Skeletal muscle tissue (tissue), 4 donors: ENCODE measurements around the gene ISX. TPM values are rescaled to one million over a fixed set of nuclear protein-coding genes. Genes with fewer than 3 reads are reported as not detected.
"Not testable (repeated sequence)": the region's sequence is repeated elsewhere in the genome, so short reads cannot be mapped to it uniquely, and the experiment has no call there.

ENCODE experiments used
- H3K27ac ChIP-seq: one replicate; pipeline ENCODE4 v1.7.0; 2013; ENCODE audit warnings: mild to moderate bottlenecking, low read depth, low read length, inconsistent platforms
- H3K27me3 ChIP-seq, 3 donors: one replicate each; pipeline ENCODE4 v1.7.0; 2013; ENCODE audit warnings: low read length in 3 of 3; ENCODE audit not compliant: control insufficient read depth in 3 of 3, insufficient read depth in 3 of 3
- H3K36me3 ChIP-seq, 3 donors: one replicate each; pipeline ENCODE4 v1.7.0; 2013; ENCODE audit warnings: low read length in 3 of 3; ENCODE audit not compliant: control insufficient read depth in 3 of 3, insufficient read depth in 3 of 3
- H3K4me1 ChIP-seq, 3 donors: one replicate each; pipeline ENCODE4 v1.7.0; 2013; ENCODE audit warnings: low read length in 3 of 3, mild to moderate bottlenecking in 3 of 3; ENCODE audit not compliant: control insufficient read depth in 3 of 3, insufficient read depth in 3 of 3
- H3K4me3 ChIP-seq, 3 donors: one replicate each; pipeline ENCODE4 v1.7.0; 2013; ENCODE audit warnings: low read length in 3 of 3
- H3K9ac ChIP-seq, 3 donors: one replicate each; pipeline ENCODE4 v1.7.0; 2013; ENCODE audit warnings: low read length in 3 of 3, mild to moderate bottlenecking in 3 of 3, moderate library complexity in 2 of 3, low read depth in 1 of 3
- H3K9me3 ChIP-seq, 3 donors: one replicate each; pipeline ENCODE4 v1.7.0; 2013; ENCODE audit warnings: low read length in 3 of 3; ENCODE audit not compliant: control insufficient read depth in 3 of 3
- total RNA-seq: library from RNA; depleted of rRNA; stranded (reverse); fragments of >200 nt; gene quantifications from one replicate; pipeline ENCODE4 v1.2.3, GENCODE V29; 2014
- donor health status: Osteomylitis.

ISX gene
- total RNA-seq: not detected

DNA sequence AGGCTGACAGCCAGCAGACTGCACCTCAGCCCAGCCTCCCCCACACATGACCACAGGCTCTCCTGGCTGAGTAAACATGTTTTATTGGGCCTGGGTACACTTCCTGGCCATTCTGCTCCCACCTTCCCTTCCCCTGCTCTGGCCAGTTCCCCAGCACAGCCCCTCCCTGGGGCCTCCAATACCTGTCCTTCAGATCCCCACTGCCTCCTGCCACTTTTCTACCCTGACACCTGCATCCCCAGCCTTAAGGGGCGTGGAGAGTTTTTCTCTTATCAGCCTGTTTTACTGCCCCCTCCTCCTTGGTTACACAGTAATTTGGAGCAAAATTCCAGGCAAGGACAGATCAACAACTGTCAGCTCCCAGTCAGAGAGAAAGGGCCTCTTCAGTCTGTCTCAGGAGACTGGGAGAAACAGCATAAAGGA, at the start of gene ISX:
TSS of gene ISX (plus strand) at position 363 of the 423 bp plus-strand sequence. CDS start 930 bp downstream, outside the sequence.
- H3K4me1 ChIP-seq: no peaks in the 10 kb centered on the region
- no peak within 1 kb of the TSS for H3K27ac ChIP-seq
- no peaks in the 10 kb centered on the region for H3K9me3 ChIP-seq
- H3K27me3 ChIP-seq: peaks cover 0 to 4% (median 0%) of the 10 kb centered on the region in 3 donors
- no peak within 1 kb of the TSS for H3K9ac ChIP-seq
- no peak within 1 kb of the TSS for H3K4me3 ChIP-seq
- H3K36me3 ChIP-seq: no peaks in the 10 kb centered on the region

- no peaks in the 10 kb centered on the region for H3K36me3 ChIP-seq
- H3K9me3 ChIP-seq: peaks cover 0 to 3% (median 2%) of the 10 kb centered on the region in 3 donors
Measured at GRCh38 chr22:35016909-35017308, 49.0 kb upstream of the ISX start.

GRCh38 chr22:35018995-35019394, 47.0 kb upstream of the ISX start:
- Histone ChIP-seq H3K4me3 (no peak overlapping the region), H3K9me3 (peaks cover 0 to 3% (median 2%) of the 10 kb centered on the region in 3 donors), H3K36me3 (no peaks in the 10 kb centered on the region), H3K27ac (no peak overlapping the region), H3K27me3 (peaks cover 7 to 27% (median 16%) of the 10 kb centered on the region in 3 donors), H3K9ac (no peak overlapping the region), H3K4me1 (no peaks in the 10 kb centered on the region)

More at GRCh38 chr22:35016909-35017308, 49.0 kb upstream of the ISX start:
- H3K27ac ChIP-seq: no peak overlapping the region
- H3K4me1 ChIP-seq: no peaks in the 10 kb centered on the region
- H3K4me3 ChIP-seq: no peak overlapping the region
- H3K9ac ChIP-seq: no peak overlapping the region
- peaks cover 0 to 20% (median 9%) of the 10 kb centered on the region in 3 donors for H3K27me3 ChIP-seq

- H3K4me3 ChIP-seq: no peak overlapping the region
- peaks cover 7 to 31% (median 20%) of the 10 kb centered on the region in 3 donors for H3K27me3 ChIP-seq
- no peak overlapping the region for H3K9ac ChIP-seq
- no peaks in the 10 kb centered on the region for H3K4me1 ChIP-seq
- no peaks in the 10 kb centered on the region for H3K36me3 ChIP-seq
- H3K27ac ChIP-seq: no peak overlapping the region
- H3K9me3 ChIP-seq: peaks cover 0 to 3% (median 0%) of the 10 kb centered on the region in 3 donors
Measured at GRCh38 chr22:35020517-35020916, 45.4 kb upstream of the ISX start.

DNA sequence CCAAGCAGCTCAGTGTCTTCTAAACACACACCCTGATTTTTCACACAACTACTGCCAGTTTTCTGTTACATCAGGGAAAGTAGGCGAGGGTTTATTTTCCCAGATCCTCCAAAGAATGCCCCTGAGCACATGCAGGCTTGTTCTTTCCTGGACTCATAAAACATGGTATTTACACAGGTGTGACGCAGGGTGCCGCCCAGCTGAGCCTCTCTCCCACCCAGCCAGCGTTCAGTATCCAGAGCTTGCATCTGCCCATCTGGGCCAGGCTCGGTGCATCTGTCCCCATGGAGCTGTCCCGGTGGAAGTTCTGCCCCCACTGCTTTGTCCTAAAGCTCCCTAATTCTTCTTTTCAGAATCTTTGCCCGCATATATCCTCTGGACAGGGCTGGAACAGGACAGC, 44.8 kb upstream of the ISX start:
- peaks cover 7 to 31% (median 20%) of the 10 kb centered on the region in 3 donors for H3K27me3 ChIP-seq

DNA sequence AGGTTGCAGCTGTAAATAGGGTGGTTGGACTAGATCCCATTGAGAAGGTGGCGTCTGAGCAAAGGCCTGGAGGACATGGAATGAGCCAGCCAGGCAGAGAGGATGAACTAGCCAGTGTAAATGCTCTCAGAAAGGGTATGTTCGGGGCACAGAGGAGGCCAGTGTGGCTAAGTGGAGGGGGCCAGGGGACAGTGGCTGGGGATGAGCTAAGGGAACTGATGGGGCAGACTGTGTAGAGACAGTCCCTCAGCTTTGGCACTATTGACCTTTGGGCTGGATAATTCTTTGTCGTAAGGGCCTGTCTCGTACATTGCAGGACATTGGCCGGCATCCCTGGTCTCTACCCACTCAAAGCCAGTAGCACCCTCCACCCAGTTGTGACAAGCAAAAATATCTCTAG, 43.7 kb upstream of the ISX start:
- H3K27ac ChIP-seq: no peak overlapping the region
- H3K4me1 ChIP-seq: no peaks in the 10 kb centered on the region
- H3K4me3 ChIP-seq: no peak overlapping the region
- peaks cover 7 to 30% (median 20%) of the 10 kb centered on the region in 3 donors for H3K27me3 ChIP-seq
- H3K9ac ChIP-seq: no peak overlapping the region
- peaks cover 0 to under 1% (median 0%) of the 10 kb centered on the region in 3 donors for H3K9me3 ChIP-seq
- H3K36me3 ChIP-seq: no peaks in the 10 kb centered on the region

More for the DNA sequence above, 44.8 kb upstream of the ISX start:
- Histone ChIP-seq H3K9ac (no peak overlapping the region), H3K4me1 (no peaks in the 10 kb centered on the region), H3K9me3 (peaks cover 0 to 3% (median 0%) of the 10 kb centered on the region in 3 donors), H3K36me3 (no peaks in the 10 kb centered on the region), H3K27ac (no peak overlapping the region), H3K4me3 (no peak overlapping the region)

DNA sequence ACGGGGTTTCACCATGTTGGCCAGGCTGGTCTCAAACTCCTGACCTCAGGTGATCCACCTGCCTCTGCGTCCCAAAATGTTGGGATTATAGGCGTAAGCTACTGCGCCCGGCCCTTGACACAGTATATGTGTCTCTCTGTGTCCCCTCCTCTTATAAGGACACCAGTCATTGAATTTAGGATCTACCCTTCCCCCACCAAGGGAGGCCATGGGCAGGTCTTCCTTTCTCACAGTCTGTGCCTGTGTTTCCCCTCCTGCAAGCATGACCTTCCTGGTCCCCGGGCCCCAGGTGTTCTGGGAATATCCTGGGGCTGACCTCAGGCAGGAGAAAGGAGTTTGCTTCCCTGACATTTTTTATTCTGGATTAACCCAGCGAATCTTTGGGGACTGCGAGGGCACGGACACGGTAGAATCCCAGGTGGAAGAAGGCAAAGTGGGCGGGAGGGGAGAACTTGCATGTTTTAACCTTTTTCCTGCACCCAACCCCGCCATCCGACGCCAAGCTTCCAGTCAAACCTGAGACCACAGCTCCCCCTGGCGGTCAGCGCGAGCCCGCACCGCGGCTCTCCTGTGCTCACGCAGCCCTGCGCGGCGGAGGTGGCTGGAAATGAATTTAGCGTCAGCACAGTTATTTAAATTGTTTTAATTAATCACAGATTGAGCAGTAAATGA, 42.1 kb upstream of the ISX start:
- H3K27me3 ChIP-seq: peaks cover 7 to 25% (median 20%) of the 10 kb centered on the region in 3 donors

GRCh38 chr22:35024364-35024692, 41.6 kb upstream of the ISX start:
- Histone ChIP-seq H3K4me1 (no peaks in the 10 kb centered on the region), H3K4me3 (no peak overlapping the region), H3K27me3 (peaks cover 7 to 25% (median 20%) of the 10 kb centered on the region in 3 donors), H3K36me3 (no peaks in the 10 kb centered on the region), H3K9me3 (no peaks in the 10 kb centered on the region), H3K27ac (no peak overlapping the region), H3K9ac (no peak overlapping the region)

More for the DNA sequence above, 42.1 kb upstream of the ISX start:
- H3K27ac ChIP-seq: no peak overlapping the region
- H3K36me3 ChIP-seq: no peaks in the 10 kb centered on the region
- H3K4me1 ChIP-seq: no peaks in the 10 kb centered on the region
- no peak overlapping the region for H3K4me3 ChIP-seq
- no peaks in the 10 kb centered on the region for H3K9me3 ChIP-seq
- H3K9ac ChIP-seq: no peak overlapping the region

DNA sequence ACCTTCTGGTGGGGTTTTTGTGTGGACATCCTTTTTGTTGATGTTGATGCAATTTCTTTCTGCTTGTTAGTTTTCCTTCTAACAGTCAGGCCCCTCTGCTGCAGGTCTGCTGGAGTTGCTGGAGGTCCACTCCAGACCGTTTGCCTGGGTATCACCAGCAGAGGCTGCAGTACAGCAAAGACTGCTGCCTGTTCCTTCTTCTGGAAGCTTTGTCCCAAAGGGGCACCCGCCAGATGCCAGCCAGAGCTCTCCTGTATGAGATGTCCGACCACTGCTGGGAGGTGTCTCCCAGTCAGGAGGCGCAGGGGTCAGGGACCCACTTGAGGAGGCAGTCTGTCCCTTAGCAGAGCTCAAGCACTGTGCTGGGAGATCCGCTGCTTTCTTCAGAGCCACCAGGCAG, 35.8 kb upstream of the ISX start:
- not testable (repeated sequence) for H3K27ac ChIP-seq, H3K9ac ChIP-seq, H3K9me3 ChIP-seq, H3K4me3 ChIP-seq, H3K36me3 ChIP-seq, H3K4me1 ChIP-seq
- peaks cover 0 to 18% (median 0%) of the 10 kb centered on the region in 3 donors for H3K27me3 ChIP-seq

DNA sequence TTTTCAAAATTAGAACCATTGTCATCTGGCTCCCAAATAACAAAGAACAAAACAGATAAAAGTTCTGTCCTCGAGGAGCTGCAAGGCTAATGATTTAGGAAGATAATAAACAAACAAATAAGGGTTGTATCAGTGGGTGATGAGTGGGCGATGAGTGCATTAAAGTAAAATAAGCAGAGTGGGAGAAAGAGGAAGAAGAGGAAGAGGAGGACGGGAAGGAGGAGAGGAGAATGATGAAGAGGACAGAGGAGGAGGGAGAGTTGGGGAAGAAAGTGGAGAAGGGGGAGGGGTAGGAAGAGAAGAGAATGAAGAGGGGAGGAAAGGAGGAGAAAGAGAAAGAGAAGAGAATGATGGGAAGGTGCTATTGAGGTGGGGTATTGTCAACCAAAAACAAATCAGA, 33.4 kb upstream of the ISX start:
- Histone ChIP-seq H3K27me3 (peaks cover 0 to 22% (median 0%) of the 10 kb centered on the region in 3 donors), H3K4me1 (no peaks in the 10 kb centered on the region), H3K4me3 (no peak overlapping the region), H3K36me3 (no peaks in the 10 kb centered on the region), H3K9me3 (no peaks in the 10 kb centered on the region), H3K9ac (no peak overlapping the region), H3K27ac (no peak overlapping the region)
